HG03521 (cell line): Measurements from ENCODE around the gene HSPA1B.
"Not testable (repeated sequence)": the region's sequence is repeated elsewhere in the genome, so short reads cannot be mapped to it uniquely, and the experiment has no call there.

Source experiments
- ATAC-seq: cut with Tn5 transposase; IDR thresholded peaks from one replicate; pipeline ENCODE4 v1.9.1; 2021; ENCODE audit warnings: mild to moderate bottlenecking, moderate library complexity; ENCODE audit not compliant: unreplicated experiment

HSPA1B gene

DNA sequence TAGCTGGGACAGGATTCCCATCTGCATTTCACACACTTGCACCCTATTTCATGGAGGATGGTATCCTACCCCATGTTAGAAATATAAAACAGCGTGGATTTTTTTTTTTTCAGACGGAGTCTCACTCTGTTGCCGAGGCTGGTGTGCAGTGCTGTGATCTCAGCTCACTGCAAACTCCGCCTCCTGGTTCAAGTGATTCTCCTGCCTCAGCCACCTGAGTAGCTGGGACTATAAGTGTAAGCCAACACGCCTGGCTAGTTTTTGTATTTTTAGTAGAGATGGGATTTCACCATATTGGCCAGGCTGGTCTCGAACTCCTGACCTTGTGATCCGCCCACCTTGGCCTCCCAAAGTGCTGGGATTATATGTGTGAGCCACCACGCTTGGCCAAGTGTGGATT lies 30.2 kb downstream of the HSPA1B start:
- ATAC-seq, result not testable (repeated sequence)

DNA sequence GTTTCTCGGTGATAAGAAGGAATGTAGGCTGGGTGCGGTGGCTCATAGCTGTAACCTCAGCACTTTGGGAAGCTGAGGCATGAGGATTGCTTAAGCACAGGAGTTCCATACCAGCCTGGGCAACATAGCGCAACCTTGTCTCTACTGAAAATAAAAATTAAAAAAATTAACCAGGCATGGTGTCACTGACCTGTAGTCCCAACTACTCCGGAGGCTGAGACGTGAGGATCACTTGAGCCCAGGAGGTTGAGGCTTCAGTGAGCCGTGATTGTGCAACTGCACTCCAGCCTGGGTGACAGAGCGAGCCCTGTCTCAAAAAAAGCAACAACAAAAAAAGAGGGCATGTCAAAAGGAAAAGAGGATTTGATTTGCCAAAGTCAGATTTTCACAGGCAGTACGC lies 31.2 kb downstream of the HSPA1B start:
- ATAC-seq, result no peak

DNA sequence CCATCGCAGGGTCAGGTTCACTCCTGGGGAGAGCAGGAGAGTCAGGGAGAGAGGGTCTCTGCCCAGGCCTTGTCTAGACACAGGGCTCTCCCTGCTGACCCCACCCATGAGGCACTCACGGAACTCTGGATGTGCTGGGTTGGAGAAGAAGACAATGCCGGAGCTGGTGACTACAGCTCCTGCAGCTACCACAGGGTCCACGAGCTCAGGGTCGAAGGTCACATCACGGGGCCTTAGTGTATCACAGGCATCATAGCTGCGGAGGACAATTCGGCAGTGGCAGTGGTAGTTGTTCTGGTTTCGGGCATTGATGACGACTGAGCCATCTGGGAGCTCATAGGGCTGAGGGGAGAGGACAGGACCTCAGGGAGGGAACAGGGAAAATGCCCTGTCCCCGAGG lies 32.4 kb downstream of the HSPA1B start:
- ATAC-seq, result no peak

DNA sequence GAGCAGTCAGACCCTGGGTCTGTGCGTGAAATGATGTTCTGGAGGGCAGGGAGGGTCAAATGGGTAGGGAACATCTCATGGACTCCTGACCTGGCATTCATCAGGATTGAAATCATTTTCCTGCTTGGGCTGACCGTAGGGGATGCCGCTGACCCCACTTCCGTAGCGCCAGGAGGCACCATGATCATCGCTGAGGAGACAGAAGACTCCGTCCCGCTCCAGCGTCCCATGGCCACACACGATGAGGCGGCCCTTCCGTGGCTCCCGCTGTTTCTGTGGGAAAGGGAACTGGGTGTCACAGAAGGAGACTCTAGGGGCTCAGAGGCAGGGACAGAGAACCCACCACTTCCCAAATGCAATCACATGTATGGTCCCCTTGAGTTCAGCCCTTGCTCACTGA lies 32.8 kb downstream of the HSPA1B start:
- no peak for ATAC-seq

DNA sequence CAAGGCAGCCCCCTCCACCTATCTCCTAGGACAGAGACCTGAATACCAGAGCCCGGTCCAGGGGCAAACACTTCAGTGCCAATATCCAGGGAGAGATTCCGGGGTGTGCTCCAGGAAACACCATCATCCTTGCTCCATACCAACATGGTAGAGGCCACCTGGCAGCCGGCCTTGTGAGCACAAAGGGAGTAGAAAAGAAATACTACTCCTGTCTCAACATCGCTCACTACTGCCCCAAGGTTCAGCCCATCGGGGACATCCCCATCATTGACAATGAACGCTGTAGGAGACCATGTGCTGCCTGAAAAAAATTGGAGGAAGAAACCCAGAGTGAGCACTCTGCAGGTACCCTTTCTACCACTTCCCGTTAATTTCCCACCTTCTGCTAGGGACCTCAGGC lies 33.6 kb downstream of the HSPA1B start:
- ATAC-seq, result no peak

DNA sequence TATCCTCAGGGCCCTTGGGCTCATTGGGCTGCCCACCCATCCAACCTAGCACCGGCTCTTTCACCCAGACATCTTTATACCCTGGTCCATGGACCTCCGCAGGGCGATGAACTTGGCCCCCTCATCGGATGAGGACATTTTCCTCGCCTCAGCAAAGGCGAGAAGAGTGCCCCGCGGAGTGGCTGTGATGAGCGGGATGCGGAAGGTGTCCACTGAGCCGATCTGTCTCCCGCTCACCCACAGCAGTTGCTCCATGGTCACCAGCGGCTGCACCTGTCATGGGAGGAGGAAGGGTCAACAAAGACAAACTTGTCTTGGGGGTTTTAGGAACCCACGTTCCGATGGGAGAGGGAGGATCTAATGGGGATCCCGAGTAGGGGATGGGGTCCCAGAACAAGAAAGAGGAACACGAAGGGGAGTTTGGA lies 34.4 kb downstream of the HSPA1B start:
- ATAC-seq, result no peak

DNA sequence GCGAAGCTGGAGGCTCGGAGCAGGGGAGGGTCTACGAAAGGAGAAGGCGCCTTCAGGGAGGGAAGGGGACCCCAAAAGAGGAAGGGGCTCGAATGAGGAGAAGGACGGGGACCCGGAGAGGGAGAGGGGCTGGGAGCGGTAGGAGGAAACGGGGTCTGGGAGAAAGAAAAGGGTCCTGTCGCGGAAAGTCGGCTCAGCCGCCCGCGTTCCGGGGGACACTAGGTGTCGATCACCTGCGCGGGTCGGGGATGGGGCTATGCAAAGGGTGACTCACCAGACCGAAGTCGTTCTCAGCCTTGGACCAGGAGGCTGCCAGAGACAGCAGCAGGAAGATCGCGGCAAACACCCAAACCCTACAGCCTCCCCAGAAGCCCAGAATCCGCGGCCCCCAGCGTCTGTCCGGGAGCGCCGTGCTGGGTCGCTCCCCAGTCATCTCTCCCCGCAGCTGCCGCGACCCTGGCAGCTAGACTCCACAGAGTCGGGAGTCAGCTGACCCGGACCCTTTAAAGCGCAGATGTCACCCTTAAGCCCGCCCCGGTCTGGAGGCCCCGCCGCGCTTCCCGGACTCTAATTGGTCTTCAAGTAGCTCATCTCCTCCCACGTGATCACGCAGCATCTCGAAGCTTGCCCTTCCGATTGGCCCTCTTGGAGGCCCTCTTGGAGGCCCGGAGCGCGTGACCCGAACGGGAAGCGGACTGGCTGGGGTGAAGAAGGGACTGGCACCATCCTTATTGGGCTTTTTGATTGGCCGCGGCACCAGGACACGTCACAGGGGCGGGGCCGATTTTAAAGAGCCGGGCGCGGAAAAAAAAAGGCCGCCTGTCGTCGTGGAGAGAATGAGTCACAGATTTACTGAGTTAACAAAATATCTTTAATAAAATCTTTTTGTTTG lies 35.1 kb downstream of the HSPA1B start, which contains the start of gene NEU1:
Gene NEU1, minus strand, starts transcription at position 478 of the 892 bp plus-strand sequence. Its CDS starts 45 bp downstream, at position 433.
- ATAC-seq, result peak; percentile 90

DNA sequence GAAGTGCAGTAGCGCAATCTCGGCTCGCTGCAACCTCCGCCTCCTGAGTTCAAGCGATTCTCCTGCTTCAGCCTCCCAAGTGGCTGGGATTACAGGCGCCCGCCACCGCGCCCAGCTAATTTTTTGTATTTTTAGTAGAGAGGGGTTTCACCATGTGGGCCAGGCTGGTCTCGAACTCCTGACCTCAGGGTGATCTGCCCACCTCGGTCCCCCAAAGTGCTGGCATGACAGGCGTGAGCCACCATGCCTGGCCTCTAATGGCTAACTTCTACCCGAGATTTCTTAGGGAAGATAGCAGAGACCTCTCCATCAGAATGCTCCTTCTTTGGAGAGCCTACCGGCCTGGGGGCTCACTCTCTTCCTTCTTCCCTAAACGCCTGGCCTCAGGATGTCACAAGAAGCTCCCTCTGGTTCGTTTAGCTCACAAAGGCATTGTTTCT lies 36.6 kb downstream of the HSPA1B start:
- not testable (repeated sequence) for ATAC-seq

DNA sequence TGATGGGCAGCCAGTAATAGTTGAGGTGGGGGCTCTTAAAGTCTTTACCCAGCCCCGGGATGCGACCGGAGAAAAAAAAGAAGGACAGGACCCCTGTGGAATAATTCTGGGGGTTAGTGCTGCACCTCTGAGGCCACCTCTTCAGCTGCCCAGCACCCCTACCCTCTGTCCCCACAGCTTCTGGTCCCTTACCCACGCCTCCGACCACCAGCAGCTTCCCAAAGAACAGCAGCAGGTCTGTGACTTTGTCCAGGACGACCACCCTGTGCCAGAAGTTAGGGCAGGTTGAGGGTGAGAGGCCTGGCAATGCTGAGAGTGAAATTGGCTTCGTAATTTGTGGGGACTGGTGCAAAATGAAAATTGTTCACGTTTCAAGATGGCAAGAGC lies 37.3 kb downstream of the HSPA1B start:
- ATAC-seq, result no peak

DNA sequence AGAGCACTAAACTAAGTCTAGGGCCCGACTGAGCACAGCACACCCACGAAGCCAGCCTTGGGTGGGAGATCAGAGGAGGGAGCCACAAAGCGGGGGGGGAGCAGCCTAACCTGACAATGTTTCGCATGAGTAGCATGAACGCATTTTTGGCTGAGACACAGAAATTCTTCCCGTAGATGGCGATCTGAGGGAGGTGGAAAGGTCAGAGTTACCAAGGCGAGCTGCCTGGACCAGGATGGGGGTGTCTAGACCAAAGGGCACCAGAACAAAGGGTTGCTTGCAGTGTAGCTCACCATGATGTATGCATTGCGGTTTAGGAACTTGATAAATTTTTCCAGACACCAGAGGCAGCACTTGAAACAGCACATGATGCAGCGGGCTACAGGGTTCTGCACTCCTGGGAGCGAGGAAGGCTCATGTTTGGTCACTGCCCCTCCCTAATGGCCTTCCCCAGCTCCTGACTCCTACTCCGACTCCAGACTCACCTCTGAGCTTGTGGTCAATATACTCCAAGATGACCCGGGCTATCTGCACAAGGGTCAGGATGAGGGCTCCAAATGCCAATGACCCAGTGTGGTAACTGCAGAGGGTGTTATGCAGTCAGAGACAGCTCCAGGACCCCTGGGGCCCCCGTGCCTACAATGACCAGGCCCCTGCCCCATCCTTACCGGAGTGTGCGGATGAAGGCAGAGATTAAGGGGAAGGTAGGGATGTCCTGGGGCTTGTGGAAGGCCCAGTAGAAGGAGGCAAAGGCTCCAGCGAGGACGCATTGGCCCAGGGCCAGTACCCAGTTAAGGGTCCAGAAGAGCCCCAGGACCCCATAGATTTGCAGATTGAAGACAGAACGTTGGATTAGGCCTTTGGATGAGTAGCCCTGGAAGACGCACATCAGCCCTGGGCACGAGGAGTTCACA lies 37.9 kb downstream of the HSPA1B start:
- ATAC-seq, result no peak

DNA sequence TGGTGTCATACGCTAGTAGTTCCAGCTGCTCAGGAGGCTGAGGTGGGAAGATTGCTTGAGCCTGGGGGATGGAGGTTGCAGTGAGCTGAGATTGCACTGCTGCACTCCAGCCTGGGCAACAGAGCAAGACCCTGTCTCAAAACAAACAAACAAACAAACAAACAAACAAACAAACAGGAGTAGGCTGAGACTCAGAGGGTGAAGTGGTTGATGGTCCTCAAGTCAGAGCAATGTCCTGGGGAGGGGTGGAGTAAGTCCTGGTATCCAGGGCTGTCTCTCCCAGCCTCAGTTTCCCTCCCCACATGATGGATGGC lies 41.1 kb downstream of the HSPA1B start:
- ATAC-seq, result not testable (repeated sequence)

DNA sequence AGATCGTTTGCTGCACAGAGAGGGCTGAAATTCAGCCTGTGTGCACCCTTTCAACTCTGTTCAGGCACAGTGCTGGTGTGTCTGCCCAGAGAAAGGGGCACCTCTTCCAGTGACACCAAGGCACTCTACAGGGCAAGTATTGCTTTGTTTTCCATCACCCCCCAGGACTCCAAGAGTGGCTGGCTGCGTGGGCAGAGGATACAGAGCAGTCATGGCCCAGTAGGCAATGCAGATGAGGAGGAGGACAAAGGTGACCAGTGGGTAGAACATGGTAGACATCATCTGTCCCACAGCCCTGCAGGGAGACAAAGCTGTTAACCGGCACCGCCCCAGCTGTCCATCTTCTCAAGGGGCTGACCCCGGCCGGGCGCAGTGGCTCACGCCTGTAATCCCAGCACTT lies 41.8 kb downstream of the HSPA1B start:
- ATAC-seq, result no peak

DNA sequence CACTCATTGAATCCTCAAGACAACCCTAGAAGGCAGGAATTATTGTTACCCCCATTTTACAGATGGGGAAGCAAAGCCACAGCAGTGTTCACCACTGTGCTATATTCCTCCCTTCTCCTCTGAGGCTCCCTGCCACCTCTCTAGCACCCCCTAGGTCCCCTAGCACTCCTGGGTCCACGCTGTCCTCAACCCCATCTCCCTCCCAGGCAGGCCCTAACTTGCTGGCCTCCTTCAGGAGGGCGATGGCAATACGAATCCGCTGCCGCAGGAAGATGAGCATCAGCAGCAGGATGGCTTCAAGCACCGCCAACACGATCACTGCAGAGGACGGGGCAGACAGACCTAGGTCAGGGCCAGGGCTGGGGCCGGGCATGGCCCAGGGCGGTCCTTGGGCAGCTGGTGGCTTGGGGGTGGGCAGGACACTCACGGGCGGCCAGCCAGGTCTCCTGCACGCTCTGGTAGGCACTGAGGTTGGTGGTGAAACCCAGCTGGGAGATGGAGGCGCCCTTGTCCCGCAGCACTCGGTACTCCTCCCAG lies 42.9 kb downstream of the HSPA1B start:
- no peak for ATAC-seq

DNA sequence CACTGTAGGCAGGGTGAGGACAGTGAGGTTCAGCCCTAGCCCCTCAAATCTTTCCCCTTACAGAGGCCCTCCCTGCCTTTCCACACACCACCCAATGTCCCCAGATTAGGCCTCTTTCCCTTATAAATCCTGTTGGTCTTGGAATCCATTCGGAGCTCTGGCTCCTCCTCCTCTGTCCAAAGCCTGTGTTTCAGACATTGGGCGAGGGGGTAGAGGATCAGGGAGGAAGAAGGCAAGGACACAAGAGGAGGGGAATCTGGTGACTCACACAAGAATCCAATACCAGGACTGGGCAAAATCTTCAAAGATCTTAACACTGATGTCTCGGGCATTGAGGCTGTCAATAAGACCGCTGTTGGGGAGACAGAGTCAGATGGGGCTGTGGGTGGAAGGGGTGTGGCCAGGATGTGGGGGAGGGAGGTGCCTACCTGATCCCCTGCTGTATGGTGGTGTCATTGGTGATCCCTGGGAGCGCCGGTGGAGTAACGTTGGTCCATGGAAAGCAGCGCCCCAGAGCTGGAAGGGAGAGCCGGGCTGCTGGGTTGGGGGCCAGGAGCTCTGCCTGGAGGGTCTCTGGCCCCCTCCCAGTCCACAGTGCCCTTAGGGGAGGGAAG lies 43.6 kb downstream of the HSPA1B start:
- no peak for ATAC-seq

DNA sequence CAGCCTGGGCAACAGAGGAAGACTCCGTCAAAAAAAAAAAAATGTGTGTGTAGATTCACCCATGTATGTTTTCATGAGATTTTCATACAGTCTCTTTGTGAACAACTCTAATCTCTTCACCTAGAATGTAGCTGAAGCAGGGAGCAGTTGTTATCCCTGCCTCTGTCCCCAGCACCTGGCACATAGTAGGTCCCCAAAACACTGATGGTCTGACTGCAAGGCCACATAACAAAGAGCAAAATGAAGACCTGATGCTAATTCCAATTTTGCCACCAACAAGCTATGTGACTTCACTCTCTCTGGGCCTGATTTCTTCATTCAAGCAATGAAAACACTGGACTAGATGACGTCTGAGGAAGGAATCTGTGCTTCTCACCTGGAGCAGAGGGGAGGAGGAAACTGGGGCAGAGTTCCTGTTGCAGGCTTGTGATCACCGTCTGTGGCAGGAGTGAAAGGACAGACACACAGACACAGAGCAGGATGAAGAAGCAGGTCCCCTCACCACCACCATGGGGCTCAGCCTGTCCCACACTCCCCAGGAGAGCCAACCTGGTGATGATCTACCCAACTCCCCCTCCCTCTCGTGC lies 46.6 kb downstream of the HSPA1B start:
- ATAC-seq, result no peak

DNA sequence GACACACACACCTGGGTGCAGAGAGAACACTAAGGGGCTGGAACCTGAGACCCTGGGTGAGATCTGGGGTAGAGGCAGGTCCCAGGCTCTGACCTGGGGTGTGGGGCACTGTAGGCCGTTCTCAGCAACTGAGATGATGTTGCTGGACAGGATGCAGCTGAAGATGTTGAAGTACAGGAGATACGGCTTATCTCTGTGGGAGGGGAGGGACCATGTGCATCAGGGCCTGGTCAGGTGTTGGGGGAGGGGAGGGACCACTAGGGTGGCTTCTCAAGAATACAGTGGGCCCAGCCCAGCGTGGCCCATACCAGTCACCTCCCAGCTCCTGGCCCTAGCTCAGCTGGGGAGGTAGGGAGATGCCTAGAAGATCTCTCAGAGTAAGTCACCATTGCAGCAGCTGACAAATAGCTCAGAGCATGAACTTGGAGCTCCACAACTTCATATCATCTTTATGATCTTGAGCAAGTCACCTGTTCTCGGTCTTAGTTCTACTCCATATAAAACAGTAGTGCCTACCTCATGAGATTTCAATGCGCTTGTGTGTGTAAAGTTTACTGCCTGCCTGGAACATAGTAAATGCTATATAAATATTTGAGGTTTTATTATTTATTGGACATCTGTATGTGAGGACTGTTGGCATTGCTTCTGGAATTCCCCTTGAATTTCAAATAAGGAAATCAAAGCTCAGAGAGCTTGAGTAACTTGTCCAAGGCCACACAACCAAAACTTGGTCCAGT lies 47.5 kb downstream of the HSPA1B start:
- ATAC-seq, result no peak

DNA sequence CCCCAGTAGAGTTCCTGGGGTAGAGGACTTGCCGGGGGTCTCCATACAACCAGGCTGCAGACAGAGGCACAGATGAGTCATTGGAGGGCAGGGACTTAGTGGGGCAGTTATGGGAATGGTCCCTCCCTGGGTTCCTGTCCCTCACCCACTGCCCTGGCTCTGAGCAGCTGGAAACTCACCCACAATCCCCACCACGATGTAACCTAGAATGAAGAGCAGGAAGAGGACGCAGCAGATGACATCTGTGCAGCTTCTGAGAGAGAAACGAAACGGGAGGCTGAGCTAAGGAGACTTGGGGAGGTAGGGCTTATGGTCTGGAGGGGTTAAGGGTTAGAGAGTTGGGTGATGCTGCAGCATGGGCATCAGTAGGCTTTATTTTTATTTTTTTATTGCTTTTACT lies 48.3 kb downstream of the HSPA1B start:
- ATAC-seq, result no peak

DNA sequence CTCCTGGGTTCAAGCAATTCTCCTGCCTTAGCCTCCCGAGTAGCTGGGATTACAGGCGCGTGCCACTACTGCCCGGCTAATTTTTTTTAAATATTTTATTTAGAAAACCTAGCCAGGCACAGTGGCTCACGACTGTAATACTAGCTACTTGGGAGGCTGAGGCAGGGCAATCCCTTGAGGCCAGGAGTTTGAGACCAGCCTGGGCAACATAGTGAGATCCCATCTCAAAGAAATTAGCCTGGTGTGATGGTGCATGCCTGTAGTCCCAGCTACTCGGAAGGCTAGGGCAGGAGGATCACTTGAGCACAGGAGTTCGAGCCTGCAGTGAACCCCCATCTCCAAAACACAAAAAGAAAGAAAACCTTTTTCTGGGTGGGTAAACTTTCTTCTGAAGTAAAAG lies 48.8 kb downstream of the HSPA1B start:
- ATAC-seq, result no peak

DNA sequence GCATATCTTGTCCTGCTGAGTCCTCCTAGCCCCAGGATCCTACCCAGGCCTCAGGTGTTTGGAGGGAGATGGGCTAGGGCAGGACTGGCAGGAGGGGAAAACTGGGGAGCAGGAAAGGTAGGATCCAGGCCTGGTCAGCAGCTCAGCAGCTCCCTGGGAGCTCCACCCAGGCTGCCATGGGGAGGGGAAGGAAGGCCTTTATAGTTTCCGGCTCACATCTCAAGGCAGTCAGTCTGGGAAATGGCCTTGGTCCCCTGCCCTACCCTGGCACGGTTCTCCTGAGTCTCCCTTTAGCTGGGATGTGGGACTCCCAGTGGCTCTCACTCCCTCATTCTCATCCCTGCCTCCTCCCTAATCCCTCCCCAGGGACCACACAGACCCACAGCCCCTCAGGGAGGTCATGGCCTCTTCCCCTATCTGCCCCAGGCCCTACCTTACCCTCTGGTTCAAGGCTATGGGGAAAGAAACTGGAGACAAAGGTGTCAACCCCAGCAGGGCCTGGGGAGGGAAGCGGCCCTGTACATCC lies 49.6 kb downstream of the HSPA1B start:
- no peak for ATAC-seq

DNA sequence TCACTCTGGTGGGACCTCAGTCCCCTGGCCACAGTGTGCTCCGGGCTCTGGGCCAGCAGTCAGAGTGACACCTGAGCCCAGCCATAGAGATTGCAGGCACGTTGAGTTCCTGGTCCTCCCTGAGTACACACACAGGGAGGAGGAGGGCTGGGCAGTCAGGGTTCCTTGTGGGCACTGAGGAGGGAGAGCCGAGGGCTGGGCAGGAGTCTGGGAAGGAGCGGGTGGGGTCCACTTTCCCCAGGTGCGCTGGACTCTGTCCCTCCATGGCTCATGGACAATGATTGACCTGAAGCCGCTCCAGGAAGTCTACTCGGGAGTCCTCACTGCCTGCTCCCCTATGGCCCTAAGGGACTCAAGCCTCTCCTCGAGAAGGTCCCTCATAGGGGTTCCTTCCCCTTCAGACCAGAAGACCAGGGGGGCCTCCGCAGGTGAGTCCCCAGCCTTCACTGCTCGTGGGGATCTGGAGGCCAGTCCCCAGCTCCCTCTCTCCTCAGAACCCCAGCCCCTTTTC lies 50.2 kb downstream of the HSPA1B start:
- ATAC-seq, result no peak
